ENCODE data around the gene SMAD3.
"Not testable (repeated sequence)": the region's sequence is repeated elsewhere in the genome, so short reads cannot be mapped to it uniquely, and the experiment has no call there.

Gene SMAD3

GRCh38 chr15:67147396-67147949, 82.1 kb downstream of the SMAD3 start:
- no peak for DNase-seq

DNA sequence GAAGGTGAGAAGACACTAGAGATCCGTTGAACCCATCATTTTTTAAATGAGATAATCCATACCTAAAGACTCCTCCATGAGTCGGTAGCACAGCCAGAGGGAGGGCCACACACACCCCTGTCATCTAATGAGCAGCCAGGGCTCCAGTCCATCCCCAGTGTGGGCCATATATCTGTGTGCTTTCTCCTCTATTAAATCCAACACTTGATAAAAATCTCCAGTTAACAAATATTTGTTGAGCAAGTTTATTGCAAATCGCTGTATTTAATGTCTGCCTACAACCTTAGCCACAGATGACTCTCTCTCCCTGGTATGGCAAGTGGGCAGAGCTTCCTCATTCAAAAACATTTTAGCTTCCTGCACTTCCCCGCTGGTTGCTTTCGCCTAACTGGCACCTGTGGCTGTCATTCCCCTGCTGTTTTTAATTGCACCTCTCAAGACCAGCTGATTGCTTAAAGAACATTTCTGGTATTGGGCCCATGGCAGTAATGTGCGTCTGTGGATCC, 82.8 kb downstream of the SMAD3 start:
- no peak for DNase-seq

DNA sequence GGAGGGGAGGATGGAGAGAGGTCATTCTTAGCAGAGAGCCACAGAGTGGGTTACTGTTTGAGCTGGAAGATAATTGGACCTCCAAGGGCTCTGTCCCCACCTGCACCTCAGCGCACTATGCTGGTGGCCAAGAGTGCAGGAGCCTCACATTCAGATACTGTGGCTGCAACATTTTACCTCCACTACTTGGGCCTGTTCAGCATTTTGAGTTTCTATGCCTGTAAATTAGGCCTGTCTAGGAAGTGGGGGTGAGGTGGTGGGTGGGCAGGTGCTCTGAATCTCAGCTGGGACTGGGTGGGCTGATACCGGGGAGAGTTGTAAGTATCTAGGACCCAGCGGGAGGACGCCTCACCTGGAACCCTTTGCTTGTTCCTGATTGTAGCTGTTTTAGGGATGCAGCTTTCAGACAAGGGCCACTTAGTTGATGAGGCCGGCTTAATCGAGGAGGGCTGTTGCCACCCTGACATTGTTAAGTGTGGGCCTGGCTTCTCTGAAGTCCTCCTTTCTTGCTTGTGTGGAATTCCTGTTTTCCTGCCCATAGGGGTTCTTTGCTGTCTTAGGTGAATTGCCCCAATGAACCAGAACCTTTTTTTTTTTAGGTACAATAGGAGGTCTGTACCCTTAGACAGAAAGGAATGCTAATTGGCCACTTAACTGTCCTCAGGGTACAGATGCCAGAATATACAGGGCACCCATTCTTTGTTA, 83.8 kb downstream of the SMAD3 start:
- no peak for DNase-seq

DNA sequence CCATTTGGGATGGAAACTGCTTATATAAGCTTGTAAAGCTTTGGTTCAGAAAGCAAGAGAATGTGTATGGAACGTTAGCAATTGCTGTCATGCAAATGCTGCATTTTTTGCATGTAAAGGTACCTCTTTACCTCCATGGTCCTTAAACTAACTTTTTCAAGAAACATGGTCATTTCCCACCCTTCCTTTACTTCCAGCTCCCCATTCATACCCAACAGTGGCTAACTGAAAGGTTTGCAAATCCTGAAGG, 84.3 kb downstream of the SMAD3 start:
- DNase-seq: no peak

DNA sequence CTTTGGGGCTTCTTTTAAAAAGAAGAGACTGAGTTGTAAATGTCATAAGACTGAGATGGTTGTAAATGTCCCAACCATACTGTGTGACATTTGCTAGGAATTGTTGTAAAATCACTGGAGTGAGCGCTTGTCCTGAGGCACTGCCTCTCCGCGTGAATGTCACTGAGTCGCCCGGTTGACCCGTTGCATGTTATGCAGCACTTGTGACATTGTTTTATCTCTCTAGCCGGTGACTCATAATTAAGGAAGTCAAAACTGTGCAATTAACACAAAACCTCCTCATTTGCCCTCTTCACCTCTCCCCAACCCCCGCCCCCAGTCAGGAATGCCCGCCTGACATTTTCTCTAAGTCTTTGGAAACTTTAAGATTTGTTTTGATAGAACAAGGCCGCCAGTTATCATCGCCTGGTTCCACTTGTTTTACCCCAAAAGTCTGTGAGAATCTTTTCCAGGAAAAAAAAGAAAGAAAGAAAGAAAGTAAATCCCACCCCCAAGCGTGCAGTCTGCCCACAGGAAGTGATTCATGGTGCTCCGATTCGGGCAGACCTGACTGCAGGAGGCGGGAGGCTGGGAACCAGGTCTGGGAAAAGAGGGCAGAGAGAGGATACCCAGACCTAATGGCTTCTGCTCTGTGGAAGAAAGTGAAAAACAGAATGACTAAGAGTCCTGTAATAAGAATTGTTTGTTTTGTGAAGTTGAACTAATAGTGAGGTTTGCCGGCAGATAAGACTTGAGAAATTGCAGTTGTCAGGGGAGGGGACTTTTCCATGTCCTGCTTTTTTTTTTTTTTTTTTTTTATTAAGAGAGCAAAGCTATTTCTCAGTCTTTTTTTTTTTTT, 84.8 kb downstream of the SMAD3 start:
- no peak for DNase-seq

DNA sequence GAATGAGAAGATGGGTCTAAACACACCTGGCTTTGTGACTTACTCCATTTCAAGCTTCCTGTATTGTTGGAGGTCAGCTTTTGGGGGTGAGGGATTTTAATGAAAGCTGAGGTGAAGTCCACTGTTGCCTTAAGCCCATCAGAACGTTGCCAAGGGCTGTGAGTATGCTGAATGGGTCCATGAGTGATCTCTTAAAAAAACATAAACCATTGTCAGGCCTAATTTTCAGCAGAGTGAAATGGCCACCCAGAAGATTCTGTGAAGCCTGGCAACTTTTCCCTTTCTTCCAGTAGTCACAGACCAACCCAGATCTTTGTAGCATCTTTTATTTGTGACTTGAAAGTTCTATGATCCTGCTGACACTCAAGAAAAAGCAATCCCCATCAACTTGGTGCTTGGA, 87.0 kb downstream of the SMAD3 start:
- DNase-seq: no peak

DNA sequence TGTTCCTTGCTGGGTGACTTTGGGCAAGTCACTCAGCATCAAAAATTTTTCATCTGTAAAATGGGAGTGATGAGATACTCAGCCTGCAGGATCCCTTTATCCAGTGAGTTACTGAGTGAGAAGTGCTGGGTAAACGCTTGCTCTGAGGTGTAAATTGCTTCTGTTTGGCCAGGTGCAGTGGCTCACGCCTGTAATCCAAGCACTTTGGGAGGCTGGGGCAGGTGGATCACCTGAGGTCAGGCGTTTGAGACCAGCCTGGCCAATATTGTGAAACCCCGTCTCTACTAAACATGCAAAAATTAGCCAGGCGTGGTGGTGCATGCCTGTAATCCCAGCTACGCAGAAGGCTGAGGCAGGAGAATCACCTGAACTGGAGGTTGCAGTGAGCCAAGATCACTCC, 87.6 kb downstream of the SMAD3 start:
- DNase-seq: not testable (repeated sequence)

DNA sequence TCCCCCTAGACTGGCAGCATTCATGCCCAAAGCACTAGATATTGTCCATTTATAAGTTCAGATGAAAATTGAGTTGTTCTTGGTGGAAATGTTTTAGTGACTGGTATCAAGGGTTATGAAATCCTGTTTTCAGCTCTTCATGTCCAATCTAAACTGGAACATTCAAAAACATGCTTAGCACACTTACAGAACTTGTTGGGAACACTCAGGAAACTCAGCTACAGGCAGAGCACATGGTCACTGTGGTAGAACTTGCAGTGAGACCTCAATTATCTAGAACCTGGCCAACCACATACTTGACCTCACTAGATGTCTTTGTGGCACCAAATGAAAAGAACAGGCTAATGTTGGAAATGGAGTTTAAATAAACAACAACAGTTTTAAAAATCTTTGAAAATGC, 88.8 kb downstream of the SMAD3 start:
- DNase-seq: no peak

GRCh38 chr15:67156426-67156825, 91.0 kb downstream of the SMAD3 start:
- DNase-seq: no peak

GRCh38 chr15:67156834-67157233, 91.4 kb downstream of the SMAD3 start:
- DNase-seq: no peak

DNA sequence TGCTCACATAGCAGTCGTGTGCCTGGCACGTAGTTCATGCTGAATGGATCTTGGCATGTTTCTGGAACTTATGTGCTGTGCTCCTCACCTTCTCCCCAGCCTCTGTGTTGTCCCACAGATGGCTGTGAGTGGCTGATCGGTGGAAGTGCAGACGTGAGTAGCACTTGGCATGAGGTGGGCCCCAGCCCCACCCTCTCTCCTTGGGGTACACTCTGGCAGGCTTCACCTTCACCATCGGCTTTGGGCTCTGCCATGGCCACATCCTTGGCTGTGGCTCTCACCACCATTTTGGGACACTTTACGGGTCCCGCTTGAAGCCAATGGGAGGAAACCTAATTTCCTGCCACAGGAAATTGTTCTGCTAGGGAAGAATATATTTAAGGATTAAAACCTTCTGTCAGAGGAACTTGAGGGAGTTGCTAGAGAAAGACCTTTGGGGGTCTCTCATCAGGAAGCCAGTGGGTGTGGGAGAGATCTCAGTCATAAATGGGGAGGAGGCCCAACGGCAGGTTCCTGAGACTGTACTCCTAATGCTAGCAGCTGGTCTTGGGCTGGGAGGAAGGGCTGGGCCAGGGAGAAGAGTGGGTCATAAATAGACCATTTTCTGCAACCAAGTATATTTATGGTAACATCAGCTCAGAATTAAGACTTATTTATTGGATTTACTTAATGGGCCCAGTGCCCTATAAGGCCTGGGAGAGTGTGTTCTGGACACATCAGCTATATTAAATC, 92.3 kb downstream of the SMAD3 start:
- DNase-seq: no peak

DNA sequence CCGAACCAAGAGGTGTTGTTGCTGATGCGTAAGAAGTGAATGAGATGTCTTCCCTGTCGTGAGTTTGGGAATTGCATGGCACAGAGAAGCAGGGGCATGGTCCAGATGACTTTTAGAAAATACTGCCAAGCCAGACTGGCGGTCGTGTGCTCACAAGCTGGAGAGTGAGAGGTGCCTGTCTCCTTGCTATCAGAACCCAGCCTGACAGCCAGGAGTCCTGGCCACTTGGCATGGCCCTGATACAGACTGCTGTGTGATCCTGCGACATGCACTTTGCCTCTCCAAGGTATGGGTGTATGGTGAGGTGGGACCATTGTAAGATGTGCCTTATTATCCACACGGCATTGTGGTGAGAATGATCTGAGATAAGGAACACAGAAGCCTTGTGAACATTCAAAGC, 93.0 kb downstream of the SMAD3 start:
- no peak for DNase-seq

- DNase-seq: no peak
Observed at GRCh38 chr15:67161412-67161811, 96.0 kb downstream of the SMAD3 start.

DNA sequence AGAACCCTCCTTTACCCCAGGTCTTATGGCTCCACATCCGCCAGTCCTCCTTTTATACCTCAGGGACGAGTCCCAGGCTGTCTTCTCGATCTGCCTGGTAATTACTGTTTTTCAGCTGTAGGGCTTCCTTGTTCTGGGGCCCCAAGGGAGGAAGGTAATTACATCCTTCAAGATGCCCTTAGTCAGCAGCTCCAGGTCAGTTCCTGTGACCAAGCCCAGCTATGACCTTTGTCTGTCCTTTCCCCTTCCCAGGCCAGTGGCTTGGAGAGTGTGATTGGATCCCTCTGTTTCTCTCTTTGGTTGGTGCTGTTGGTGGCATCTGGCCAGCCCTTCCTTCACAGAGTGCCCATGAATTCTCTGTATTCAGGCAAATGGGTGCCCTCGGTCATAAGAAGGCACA, 96.5 kb downstream of the SMAD3 start:
- no peak for DNase-seq

DNA sequence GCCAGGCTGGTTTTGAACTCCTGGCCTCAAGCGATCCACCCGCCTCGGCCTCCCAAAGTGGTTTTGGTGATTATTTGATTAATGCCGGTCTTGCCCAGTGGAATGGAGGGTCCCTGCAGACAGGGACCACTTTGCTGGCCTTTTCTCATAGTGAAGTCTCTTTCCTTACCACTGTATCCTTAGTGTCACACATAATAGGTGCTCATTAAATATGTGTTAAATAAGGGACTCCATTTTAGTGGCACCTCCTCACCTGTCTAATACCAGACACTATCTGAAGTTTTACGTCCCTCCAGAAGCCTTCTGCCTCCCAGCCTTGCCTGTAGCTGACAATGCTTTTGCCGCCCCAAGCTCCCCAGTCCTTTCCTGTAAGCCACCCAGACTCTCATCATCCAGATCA, 97.8 kb downstream of the SMAD3 start:
- no peak for DNase-seq

DNA sequence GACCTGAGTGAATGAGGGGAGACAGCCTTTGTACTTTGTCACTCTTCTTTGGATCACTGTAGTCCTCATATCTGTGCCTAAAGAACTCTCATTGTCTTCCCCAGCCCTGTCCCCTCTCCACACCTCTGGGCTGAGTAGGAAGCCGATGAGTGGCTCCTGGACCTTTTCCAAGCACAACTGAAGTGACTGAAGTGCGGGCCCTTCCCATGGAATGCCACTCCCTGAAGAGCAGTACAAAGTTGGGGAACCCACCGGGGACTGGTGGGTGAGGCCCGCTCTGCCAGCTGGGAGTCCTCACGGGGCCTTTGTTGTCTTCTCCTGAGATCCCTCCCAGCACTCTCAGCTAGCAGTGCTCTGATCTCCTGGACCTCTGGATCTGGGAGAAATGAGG, 99.0 kb downstream of the SMAD3 start:
- no peak for DNase-seq

DNA sequence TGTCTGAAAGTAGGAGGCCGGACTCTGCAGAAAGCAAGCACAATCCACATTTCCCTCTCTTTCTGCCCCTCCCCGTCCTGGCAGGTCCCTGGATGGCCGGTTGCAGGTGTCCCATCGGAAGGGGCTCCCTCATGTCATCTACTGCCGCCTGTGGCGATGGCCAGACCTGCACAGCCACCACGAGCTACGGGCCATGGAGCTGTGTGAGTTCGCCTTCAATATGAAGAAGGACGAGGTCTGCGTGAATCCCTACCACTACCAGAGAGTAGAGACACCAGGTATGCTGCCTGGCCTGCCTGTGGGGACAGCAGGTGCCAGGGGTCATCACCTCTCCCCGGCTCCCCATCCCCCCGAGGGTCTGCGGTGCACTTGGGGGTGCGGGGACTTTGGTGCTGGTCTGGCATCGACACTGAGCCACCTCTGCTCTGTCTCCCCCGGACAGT, 99.4 kb downstream of the SMAD3 start:
- no peak for DNase-seq

- DNase-seq: no peak
Observed at GRCh38 chr15:67165254-67166253, 100.2 kb downstream of the SMAD3 start.

DNA sequence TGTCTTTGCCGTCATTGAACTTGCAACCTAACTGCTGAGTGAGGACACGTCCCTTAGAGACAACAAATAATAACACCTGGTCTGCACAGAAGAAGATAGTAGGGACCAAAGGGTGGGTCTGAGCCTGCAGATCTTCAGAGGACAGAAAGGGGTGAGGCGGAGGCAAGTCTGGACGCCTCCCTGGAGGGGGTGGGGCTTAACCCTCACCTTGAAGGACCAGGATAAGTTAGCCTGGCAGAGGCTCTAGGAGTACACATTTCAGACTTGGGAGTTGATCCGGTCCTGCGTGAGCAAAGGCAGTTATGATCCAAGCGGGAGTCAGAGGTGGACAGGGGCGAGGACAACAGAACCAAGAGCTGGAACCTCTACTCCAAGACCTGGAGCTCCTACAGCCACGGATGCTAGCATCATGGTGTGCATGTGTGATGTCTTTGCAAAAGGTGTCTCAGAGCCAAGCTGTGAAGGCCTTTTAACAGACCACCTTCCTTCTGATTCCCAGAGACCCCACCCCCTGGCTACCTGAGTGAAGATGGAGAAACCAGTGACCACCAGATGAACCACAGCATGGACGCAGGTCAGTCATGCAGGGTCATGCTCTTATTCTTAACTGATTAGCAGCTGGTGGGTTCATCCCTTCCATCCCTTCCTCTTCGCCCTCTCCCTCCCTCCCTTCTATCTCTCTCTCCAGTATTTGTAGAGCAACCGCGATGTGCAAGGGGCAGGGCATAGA, 101.0 kb downstream of the SMAD3 start:
- no peak for DNase-seq

DNA sequence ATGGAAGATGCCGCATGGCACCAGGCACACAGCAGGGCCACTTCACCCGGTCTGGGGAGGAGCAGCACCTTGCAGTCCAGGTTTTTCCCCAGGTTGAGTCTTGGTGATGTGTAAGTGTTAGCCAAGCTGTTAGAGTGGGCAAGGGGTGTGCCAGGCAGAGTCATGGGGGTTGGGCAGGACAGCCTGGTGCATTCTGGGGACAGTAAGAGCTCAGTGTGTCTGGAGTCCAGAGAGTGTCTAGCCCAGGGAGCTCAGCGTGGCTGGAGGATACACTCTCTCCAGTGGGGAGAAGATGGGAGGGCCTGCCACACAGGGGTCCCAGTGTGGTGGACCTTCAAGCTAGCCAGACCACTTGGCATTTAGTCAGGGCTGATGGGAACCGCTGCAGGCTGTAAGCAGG, 101.7 kb downstream of the SMAD3 start:
- no peak for DNase-seq

DNA sequence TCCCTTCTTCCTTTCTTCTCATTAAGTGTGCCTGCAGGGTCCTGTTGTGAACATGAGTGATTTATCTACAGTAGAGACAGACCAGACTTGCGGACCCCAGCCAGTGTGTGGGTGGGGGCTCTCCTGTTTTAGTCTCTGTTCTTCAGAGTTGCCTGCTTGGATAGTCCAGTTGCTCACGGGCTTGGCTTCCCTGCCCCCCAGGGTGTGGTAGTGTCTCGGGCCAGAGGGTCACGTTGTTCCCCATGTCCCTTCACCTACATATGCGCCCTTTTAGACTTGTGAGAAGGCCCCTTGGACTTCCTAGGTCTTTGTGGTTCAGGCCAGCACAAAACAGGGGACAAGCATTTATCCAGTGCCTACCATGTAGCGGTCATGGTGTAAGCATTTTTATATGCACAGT, 103.3 kb downstream of the SMAD3 start:
- no peak for DNase-seq
